GM19193 (cell line): ENCODE results near the gene RSPH1.

Experiments used
- POLR2A ChIP-seq: IDR thresholded peaks from 4 replicates; pipeline ENCODE4 v1.6.1; 2011; ENCODE audit not compliant: insufficient read depth, insufficient read length; ENCODE audit errors: extremely low read depth

Gene RSPH1

DNA sequence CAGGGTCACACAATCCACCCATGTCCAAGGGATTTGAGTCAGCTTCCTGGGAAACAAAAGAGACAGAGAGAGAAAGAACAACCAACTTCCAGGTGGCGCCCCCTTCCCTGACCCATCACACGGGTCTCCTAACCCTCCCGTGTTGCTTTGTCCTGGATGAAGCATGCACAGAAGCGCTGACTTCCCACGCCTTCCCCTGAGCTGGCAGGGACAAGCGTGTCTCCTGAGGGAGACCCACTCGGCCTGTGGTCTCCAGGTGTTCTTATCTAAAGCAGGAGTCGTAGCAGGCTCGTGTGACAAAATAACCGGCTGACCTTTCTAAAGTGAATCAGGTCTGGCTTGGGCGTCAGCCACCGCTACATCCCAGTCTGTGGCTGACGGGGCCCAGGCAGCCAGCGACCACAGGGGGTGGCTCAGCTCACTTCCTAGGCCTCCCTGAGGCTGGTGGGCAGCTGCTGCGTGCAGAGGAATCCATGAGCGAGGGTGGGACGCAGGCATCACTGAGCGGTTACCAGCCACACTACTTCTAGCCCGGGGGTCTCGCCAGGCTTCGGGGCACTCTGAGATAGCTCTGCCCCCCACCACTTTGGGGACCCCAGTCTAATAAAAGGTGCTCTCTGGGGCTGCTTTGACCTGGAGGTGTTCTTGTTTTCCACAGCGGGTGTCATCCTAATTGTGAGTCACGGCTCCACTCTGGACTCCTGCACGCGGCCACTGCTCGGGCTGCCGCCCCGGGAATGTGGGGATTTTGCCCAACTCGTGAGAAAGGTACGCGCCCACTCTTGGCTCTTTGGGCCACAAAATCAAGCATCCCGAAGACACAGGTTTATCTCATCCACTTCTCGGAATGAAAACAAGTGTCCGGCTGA is 51.9 kb downstream of the RSPH1 start:
- no peak for TF ChIP-seq POLR2A

GRCh38 chr21:42443181-42443785 is 52.7 kb downstream of the RSPH1 start:
- no peak for TF ChIP-seq POLR2A

GRCh38 chr21:42441963-42442362 is 54.1 kb downstream of the RSPH1 start:
- no peak for TF ChIP-seq POLR2A

DNA sequence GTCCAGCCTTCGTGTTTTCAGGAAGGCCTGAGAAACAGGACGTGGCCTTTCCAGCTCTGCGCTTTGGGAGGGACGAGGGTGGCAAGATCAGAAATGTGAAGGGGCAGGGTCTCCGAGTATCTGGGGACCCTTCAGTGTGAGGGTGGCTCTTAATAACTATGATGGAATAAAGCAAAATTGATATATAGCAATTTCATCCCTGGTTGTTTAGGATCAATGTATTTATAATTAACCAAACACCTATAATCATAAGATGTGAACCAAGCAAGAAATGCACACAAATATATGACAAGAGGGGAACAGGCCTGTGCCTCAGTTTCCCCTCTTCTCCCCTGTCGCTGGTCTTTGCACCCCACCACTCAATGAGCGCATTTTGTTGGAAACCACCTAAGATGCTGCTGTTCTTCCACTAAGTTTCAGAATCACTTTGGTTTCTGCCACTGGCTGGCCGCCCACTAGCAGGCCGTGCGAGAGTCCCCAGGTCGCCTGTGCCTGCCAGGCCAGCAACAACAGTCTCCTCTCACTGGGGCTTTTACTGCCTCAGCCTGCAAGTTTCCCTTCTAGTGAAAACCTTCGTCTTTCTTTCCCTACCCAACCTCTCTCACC is 55.7 kb downstream of the RSPH1 start:
- no peak for TF ChIP-seq POLR2A

DNA sequence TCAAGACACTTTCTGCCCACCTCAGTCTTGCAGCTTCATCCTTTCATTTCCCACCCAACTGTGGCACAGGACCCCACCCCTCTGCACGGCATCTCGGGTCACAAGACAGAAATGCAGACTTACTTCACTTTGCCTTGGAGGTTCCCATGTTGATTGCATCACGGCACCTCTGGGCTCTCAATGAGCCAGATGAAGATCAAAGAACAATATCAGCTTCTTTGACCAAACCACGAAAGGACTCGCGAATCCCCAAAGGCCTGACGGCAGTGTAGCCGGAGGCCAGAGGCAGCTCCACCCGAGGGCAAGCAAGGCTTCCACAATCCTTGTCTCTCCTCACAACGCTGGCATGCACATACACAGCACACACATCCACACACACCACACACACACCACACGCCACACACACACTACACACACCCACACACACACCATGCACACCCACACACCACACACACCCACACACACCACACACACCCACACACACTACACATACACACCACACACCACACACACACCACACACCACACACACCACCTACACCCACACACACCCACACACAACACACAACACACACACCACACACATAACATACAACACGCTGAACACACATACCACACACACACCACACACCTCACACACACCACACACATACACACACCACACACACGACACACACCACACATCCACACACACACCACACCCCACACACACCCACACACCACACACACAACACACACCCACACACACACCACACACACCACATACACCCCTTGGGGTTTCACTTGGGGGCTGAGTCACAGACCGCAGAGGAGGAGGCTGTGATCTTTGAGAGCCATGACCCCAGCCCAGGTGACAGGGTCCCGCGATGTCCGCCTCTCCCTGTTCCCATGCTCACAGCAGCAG is 56.5 kb downstream of the RSPH1 start:
- TF ChIP-seq POLR2A: no peak

GRCh38 chr21:42438316-42439205 is 57.5 kb downstream of the RSPH1 start:
- TF ChIP-seq POLR2A: no peak

DNA sequence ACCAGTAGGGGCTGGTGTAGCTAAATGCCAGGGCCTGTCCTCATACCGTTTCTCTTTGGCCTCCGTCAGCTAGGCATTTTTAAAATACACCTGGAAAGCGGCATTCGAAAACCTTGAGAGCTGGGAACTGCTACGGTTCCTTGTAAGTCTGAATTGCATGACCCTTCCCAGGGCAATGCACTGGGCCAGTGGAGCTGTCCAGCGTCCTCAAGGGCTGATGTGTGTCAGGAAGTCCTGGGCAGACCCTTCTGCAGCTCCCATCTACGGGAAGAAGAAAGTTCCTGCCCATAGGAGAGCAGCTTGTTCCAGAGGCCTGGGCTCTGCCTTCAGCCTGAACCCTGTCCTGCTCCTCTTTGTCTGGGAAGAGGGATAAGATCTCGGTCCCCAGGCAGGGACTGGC is 58.2 kb downstream of the RSPH1 start:
- TF ChIP-seq POLR2A: no peak

- no peak for TF ChIP-seq POLR2A
Observed at GRCh38 chr21:42436914-42437313, 59.1 kb downstream of the RSPH1 start.

- TF ChIP-seq POLR2A: no peak
Observed at GRCh38 chr21:42435833-42436232, 60.2 kb downstream of the RSPH1 start.

DNA sequence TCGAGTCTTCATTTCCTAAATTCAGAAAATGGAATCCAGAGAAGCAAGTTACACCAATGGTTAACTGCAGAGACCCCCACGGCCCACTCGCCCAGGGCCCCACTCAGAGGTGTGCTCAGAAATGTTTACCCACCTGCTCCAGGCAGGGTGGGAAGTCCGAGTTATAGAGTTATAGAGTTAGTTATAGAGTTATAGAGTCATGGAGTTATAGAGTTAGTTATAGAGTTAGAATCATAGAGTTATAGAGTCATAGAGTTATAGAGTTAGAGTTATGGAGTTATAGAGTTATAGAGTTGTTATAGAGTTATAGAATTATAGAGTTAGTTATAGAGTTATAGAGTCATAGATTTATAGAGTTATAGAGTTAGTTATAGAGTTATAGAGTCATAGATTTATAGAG is 60.6 kb downstream of the RSPH1 start:
- TF ChIP-seq POLR2A: no peak

DNA sequence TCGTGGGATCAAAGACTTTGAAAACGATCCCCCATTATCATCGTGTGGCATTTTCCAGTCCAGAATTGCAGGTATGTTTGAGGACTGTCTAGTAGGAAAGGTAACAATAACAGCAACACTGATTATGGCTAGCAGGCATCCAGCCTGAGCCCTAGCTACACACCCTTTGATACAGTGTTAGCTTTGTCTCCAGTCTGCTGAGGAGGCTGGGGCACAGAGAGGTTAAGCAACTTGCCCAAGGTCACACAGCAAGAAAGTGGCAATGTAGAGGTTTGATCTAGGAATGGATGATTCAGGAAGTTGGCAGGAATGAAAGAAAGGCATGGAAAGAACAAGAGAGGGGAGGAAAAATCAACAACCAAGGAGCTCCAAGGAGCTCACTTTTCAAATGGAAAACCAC is 61.1 kb downstream of the RSPH1 start:
- TF ChIP-seq POLR2A: no peak

- TF ChIP-seq POLR2A: no peak
Observed at GRCh38 chr21:42433946-42434551, 62.0 kb downstream of the RSPH1 start.

DNA sequence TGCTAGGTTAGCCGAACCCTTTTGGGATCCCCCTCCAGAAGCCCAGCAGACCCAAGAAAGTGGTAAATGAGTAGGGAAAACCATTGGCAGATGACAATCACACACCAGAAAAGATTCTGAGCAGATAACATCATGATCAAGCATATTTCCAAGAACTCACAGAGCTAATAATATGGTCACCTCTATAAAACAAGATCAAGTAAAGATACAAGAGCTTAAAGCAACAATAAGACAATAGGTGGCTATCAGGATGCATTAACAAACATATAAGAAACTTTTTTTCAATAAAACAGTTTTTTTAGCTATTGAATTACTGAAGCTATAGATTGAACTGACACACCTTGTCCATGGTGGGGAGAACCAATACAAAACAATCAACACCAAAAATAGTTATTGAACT is 63.3 kb downstream of the RSPH1 start:
- no peak for TF ChIP-seq POLR2A
